Gastroesophageal sphincter (tissue), 4 donors: ENCODE measurements around the gene TAF8. TPM values are rescaled to one million over a fixed set of nuclear protein-coding genes. Genes with fewer than 3 reads are reported as not detected.
A peak's percentile ranks its signal among the peaks of the same experiment; 100 is the strongest.

ENCODE experiments used
- ATAC-seq: fragments of 150-250 bp; one replicate; pipeline ENCODE4 v1.9.1; 2016; ENCODE audit warnings: mild to moderate bottlenecking, moderate library complexity
- H3K27ac ChIP-seq, 4 donors: fragments of 200-600 bp; sonication (generic) in 3 of 4; 1 replicate in 3 of 4; 2 replicates in 1 of 4; pipeline ENCODE4 v1.5.1; 2016 to 2019
- H3K27me3 ChIP-seq: fragments of 200-600 bp; sonication (generic); one replicate; pipeline ENCODE4 v1.5.1; 2019
- H3K36me3 ChIP-seq, 2 donors: fragments of 200-600 bp; sonication (generic); one replicate each; pipeline ENCODE4 v1.5.1; 2019; ENCODE audit warnings: control low read depth in 1 of 2
- H3K4me1 ChIP-seq, 3 donors: fragments of 200-600 bp; sonication (generic); 1 replicate in 2 of 3; 2 replicates in 1 of 3; pipeline ENCODE4 v1.5.1; 2016 to 2019; ENCODE audit warnings: control low read depth in 2 of 3
- H3K4me3 ChIP-seq, 2 donors: fragments of 200-600 bp; sonication (generic); one replicate each; pipeline ENCODE4 v1.5.1; 2019; ENCODE audit warnings: mild to moderate bottlenecking in 1 of 2, moderate library complexity in 1 of 2
- H3K9me3 ChIP-seq, 3 donors: fragments of 200-600 bp; sonication (generic); one replicate each; pipeline ENCODE4 v1.5.1; 2017 to 2019; ENCODE audit warnings: control low read depth in 2 of 3
- EP300 ChIP-seq: sonication (generic); formaldehyde crosslinking; IDR thresholded peaks from one replicate; pipeline ENCODE4 v1.6.1; 2017; ENCODE audit warnings: antibody characterized with exemption, mild to moderate bottlenecking
- POLR2A ChIP-seq, 2 donors: fragments of 450-650 bp; IDR thresholded peaks; one replicate each; pipeline ENCODE4 v1.6.1; 2017; ENCODE audit warnings: antibody characterized with exemption in 2 of 2, mild to moderate bottlenecking in 2 of 2, moderate library complexity in 1 of 2
- POLR2AphosphoS5 ChIP-seq: sonication (generic); formaldehyde crosslinking; IDR thresholded peaks from one replicate; pipeline ENCODE4 v1.6.1; 2017; ENCODE audit warnings: antibody characterized with exemption
- WGBS, 2 donors: methylation state at CpG; one replicate each; pipeline ENCODE4 v1.1.5; 2018; ENCODE audit warnings: low coverage in 1 of 2; 5-methylcytosine and 5-hydroxymethylcytosine counted together
- total RNA-seq, 4 donors: library from RNA; depleted of rRNA; stranded (reverse); fragments of >200 nt; gene quantifications; one replicate each; pipeline ENCODE4 v1.1.0, GENCODE V29; 2016
- TF ChIP-seq, protein P1 (sequence below), 4 experiments: fragments of 200-600 bp in 2 of 4; fragments of 450-650 bp in 2 of 4; sonication (generic) in 1 of 4; IDR thresholded peaks; one replicate each; pipeline ENCODE4 v1.5.1; 2017 to 2019; ENCODE audit warnings: antibody characterized with exemption in 4 of 4, mild to moderate bottlenecking in 2 of 4, moderate library complexity in 2 of 4

Gene TAF8
- total RNA-seq, 4 donors from 2014 or later = 16.8 to 33.6 (median 24.2) TPM

GRCh38 chr6:42123379-42124103 is 73.2 kb downstream of the TAF8 start:
- TF ChIP-seq, protein P1, sequence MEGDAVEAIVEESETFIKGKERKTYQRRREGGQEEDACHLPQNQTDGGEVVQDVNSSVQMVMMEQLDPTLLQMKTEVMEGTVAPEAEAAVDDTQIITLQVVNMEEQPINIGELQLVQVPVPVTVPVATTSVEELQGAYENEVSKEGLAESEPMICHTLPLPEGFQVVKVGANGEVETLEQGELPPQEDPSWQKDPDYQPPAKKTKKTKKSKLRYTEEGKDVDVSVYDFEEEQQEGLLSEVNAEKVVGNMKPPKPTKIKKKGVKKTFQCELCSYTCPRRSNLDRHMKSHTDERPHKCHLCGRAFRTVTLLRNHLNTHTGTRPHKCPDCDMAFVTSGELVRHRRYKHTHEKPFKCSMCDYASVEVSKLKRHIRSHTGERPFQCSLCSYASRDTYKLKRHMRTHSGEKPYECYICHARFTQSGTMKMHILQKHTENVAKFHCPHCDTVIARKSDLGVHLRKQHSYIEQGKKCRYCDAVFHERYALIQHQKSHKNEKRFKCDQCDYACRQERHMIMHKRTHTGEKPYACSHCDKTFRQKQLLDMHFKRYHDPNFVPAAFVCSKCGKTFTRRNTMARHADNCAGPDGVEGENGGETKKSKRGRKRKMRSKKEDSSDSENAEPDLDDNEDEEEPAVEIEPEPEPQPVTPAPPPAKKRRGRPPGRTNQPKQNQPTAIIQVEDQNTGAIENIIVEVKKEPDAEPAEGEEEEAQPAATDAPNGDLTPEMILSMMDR (IDR thresholded peaks at IDR 0.05) = no peak
- TF ChIP-seq EP300 (no peak), POLR2A (IDR thresholded peaks at IDR 0.05) (no peak), POLR2AphosphoS5 (no peak)
- no peaks in the 10 kb centered on the region for H3K27me3 ChIP-seq
- H3K9me3 ChIP-seq = no peaks in the 10 kb centered on the region
- H3K27ac ChIP-seq = peak overlapping the region in 2 of 4 donors; percentile 46 to 51
- H3K4me3 ChIP-seq = no peak overlapping the region
- 55 to 89% methylated on average over 1 to 4 of the region's 11 CpGs for WGBS, 2 donors
- H3K36me3 ChIP-seq = no peaks in the 10 kb centered on the region
- peaks cover 0 to 3% (median 0%) of the 10 kb centered on the region in 3 donors for H3K4me1 ChIP-seq
- peak; percentile 32 for ATAC-seq

GRCh38 chr6:42124223-42124836 is 74.0 kb downstream of the TAF8 start:
- no peak for TF ChIP-seq POLR2A (IDR thresholded peaks at IDR 0.05)
- TF ChIP-seq, protein P1 (IDR thresholded peaks at IDR 0.05) = no peak
- TF ChIP-seq POLR2AphosphoS5 = no peak
- no peak for TF ChIP-seq EP300
- Histone ChIP-seq H3K36me3 (no peaks in the 10 kb centered on the region), H3K9me3 (no peaks in the 10 kb centered on the region), H3K27ac (peak overlapping the region in 2 of 4 donors; percentile 46 to 51), H3K4me3 (no peak overlapping the region), H3K4me1 (no peaks in the 10 kb centered on the region), H3K27me3 (no peaks in the 10 kb centered on the region)
- 40% methylated on average over 1 of the region's 9 CpGs; no CpG with 5 or more reads in 1 of the 2 donors for WGBS, 2 donors
- no peak for ATAC-seq

DNA sequence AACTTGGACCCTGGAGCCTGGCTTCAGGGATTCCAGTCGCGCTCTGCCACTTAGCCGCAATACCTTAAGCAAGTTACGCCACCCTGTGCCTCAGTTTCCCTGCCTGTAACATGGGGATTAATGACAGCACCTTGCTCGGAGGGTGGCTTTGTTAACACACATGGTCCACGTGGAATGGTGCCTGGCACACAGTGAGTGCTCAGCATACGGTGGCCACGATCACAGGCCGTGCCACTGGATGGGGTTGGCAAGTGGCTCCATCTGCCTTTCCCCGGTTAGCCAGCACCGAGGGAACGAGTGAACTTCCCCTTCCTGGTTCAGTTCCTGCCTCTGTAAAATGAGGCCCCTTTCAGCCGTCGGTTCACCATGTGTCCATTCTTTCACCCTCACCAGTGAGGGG is 74.9 kb downstream of the TAF8 start:
- Histone ChIP-seq H3K4me1 (no peaks in the 10 kb centered on the region), H3K27me3 (no peaks in the 10 kb centered on the region), H3K4me3 (no peak overlapping the region), H3K9me3 (no peaks in the 10 kb centered on the region), H3K27ac (no peak overlapping the region), H3K36me3 (no peaks in the 10 kb centered on the region)
- ATAC-seq = no peak
- no CpG with 5 or more reads among the region's 14 CpGs for WGBS, 2 donors
- no peak for TF ChIP-seq POLR2AphosphoS5
- no peak for TF ChIP-seq POLR2A (IDR thresholded peaks at IDR 0.05)
- no peak for TF ChIP-seq EP300
- TF ChIP-seq, protein P1 (IDR thresholded peaks at IDR 0.05) = no peak

- ATAC-seq = no peak
- WGBS, 2 donors = 65 to 79% methylated on average over 2 of the region's 3 CpGs
- no peak for TF ChIP-seq POLR2A (IDR thresholded peaks at IDR 0.05)
Observed at GRCh38 chr6:42125663-42126062, 75.3 kb downstream of the TAF8 start.

GRCh38 chr6:42128460-42129359 is 78.4 kb downstream of the TAF8 start:
- Histone ChIP-seq H3K36me3 (no peaks in the 10 kb centered on the region), H3K27me3 (no peaks in the 10 kb centered on the region), H3K4me1 (no peaks in the 10 kb centered on the region), H3K4me3 (no peak overlapping the region), H3K27ac (no peak overlapping the region), H3K9me3 (no peaks in the 10 kb centered on the region)
- 48 to 60% methylated on average over 3 to 4 of the region's 25 CpGs for WGBS, 2 donors
- TF ChIP-seq POLR2A (IDR thresholded peaks at IDR 0.05) (no peak), POLR2AphosphoS5 (no peak), EP300 (no peak)
- TF ChIP-seq, protein P1 (IDR thresholded peaks at IDR 0.05) = no peak
- ATAC-seq = no peak

More at GRCh38 chr6:42125663-42126062, 75.3 kb downstream of the TAF8 start:
- Histone ChIP-seq H3K4me3 (no peak overlapping the region), H3K9me3 (no peaks in the 10 kb centered on the region), H3K27ac (no peak overlapping the region), H3K27me3 (no peaks in the 10 kb centered on the region), H3K4me1 (no peaks in the 10 kb centered on the region), H3K36me3 (no peaks in the 10 kb centered on the region)
